ENCODE measurements around the gene PKIB.
A peak's percentile ranks its signal among the peaks of the same experiment; 100 is the strongest.
"Not testable (repeated sequence)": the region's sequence is repeated elsewhere in the genome, so short reads cannot be mapped to it uniquely, and the experiment has no call there.

PKIB gene

GRCh38 chr6:122631571-122632249, 21.5 kb downstream of the PKIB start:
- H3K4me3 ChIP-seq (ENCODE audit: low read length) = no peak overlapping the region
- DNase-seq (ENCODE audit: low read depth) = peak; percentile 73
- TF ChIP-seq, protein P1, sequence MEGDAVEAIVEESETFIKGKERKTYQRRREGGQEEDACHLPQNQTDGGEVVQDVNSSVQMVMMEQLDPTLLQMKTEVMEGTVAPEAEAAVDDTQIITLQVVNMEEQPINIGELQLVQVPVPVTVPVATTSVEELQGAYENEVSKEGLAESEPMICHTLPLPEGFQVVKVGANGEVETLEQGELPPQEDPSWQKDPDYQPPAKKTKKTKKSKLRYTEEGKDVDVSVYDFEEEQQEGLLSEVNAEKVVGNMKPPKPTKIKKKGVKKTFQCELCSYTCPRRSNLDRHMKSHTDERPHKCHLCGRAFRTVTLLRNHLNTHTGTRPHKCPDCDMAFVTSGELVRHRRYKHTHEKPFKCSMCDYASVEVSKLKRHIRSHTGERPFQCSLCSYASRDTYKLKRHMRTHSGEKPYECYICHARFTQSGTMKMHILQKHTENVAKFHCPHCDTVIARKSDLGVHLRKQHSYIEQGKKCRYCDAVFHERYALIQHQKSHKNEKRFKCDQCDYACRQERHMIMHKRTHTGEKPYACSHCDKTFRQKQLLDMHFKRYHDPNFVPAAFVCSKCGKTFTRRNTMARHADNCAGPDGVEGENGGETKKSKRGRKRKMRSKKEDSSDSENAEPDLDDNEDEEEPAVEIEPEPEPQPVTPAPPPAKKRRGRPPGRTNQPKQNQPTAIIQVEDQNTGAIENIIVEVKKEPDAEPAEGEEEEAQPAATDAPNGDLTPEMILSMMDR (IDR thresholded peaks at IDR 0.05; ENCODE audit: insufficient read depth, low read depth, low read length, missing control alignments) = no peak

DNA sequence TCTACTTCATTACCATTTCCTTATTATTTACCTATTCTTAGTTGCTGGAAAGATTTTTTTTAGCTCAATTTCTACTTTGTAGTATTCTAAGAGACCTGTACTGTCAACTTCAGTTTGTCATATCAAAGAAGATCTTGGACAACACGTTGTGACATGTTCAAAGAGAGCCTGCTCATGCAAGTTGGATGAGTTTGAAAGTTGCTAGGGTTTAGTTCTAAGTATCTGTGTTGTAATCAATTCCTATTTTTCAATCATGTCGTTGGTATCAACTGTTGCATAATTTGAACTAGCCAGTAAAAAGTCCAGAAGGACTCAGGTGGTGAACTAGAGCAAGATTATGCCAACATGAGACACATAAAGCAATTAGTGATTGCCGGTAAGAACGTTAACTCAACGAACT, 30.2 kb downstream of the PKIB start:
- no peak overlapping the region for H3K4me3 ChIP-seq (ENCODE audit: low read length)

GRCh38 chr6:122641819-122642218, 31.6 kb downstream of the PKIB start:
- no peak overlapping the region for H3K4me3 ChIP-seq (ENCODE audit: low read length)
- TF ChIP-seq, protein P1 (IDR thresholded peaks at IDR 0.05; ENCODE audit: insufficient read depth, low read depth, low read length, missing control alignments) = no peak
- no peak for DNase-seq (ENCODE audit: low read depth)

More for the DNA sequence above, 30.2 kb downstream of the PKIB start:
- TF ChIP-seq, protein P1 (IDR thresholded peaks at IDR 0.05; ENCODE audit: insufficient read depth, low read depth, low read length, missing control alignments) = no peak
- DNase-seq (ENCODE audit: low read depth) = peak; percentile 90

DNA sequence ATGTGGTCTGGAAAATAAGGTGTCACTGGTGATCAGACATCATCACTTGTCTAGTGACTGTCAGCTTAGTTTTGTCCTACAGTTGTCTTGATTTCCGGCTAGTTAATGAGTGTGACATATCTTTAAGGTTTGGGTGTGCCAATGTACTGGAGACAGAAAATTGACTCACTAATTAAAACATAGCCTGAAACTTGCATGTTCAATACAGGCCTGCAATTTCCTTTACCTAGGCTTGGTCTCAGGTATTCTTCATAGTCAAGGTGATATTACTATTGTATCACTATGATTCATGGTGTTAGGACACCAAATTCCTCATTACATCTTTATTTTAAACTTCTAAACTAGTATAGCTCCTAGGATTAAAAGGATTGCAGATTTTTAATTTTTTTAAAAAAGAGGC, 32.4 kb downstream of the PKIB start:
- not testable (repeated sequence) for H3K4me3 ChIP-seq (ENCODE audit: low read length)
- peak; percentile 63 for DNase-seq (ENCODE audit: low read depth)

DNA sequence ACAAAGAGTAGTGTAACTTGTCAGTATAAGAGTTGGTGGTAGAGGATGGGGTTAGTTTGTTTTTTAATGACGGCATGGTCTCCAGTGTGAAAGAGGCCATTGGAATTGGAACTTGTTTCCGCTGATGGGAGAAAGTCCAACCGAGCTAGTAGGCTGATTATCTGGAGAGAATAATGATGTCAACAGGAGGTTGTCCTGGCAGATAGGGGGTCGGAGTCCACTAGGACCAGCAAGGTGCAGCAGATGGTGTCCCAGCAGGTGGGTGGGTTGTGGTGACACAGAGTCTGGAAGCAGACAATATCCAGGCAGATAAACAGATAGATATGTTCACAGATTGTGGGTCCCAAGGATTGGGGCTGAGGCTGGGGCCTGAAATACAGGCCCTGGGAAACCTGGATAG, 35.1 kb downstream of the PKIB start:
- TF ChIP-seq, protein P1 (IDR thresholded peaks at IDR 0.05; ENCODE audit: insufficient read depth, low read depth, low read length, missing control alignments) = no peak
- DNase-seq (ENCODE audit: low read depth) = no peak
- H3K4me3 ChIP-seq (ENCODE audit: low read length) = no peak overlapping the region

DNA sequence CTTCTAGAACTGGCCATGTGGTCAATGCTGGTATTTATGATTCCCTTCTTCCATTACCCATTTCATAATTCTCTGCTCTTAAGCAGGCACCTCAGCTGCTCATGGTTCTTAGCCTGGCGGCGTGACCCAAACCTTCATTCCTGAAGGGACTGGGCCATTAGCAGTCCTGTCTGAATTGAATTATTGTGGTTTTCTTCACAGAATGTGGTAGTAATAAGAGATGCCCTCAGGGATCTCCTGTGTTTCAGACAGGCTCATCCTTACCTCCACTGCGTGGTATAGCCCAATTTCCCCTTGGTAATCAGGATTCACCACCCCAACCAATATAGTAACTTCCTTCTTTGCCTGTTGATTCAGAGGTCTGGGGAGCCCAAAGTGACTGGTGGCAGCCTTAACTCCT, 37.6 kb downstream of the PKIB start:
- H3K4me3 ChIP-seq (ENCODE audit: low read length) = no peak overlapping the region
- TF ChIP-seq, protein P1 (IDR thresholded peaks at IDR 0.05; ENCODE audit: insufficient read depth, low read depth, low read length, missing control alignments) = no peak
- no peak for DNase-seq (ENCODE audit: low read depth)

GRCh38 chr6:122648726-122649125, 38.5 kb downstream of the PKIB start:
- TF ChIP-seq, protein P1 (IDR thresholded peaks at IDR 0.05; ENCODE audit: insufficient read depth, low read depth, low read length, missing control alignments) = no peak
- no peak overlapping the region for H3K4me3 ChIP-seq (ENCODE audit: low read length)
- DNase-seq (ENCODE audit: low read depth) = no peak
